ENCODE measurements around the gene PSD2.
"Not testable (repeated sequence)": the region's sequence is repeated elsewhere in the genome, so short reads cannot be mapped to it uniquely, and the experiment has no call there.

DNA sequence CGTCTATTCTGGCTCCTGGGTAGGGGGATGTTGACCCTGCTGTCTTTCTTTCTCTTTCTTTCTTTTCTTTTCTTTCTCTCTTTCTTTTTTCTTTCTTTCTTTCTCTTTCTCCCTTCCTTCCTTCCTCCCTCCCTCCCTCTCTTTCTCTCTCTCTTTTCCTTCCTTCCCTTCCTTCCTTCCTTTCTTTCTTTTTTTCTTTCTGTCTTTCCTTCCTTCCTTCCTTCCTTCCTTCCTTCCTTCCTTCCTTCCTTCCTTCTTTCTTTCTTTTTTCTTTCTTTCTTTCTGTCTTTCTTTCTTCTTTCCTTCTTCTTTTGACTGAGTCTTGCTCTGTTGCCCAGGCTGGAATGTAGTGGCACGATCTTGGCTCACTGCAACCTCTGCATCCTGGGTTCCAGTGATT is 3.0 kb upstream of the PSD2 start:
- TF ChIP-seq TCF7L2, POLR2AphosphoS5 (IDR thresholded peaks at IDR 0.05; ENCODE audit: low read depth, low read length): not testable (repeated sequence)
- TF ChIP-seq, protein P1, sequence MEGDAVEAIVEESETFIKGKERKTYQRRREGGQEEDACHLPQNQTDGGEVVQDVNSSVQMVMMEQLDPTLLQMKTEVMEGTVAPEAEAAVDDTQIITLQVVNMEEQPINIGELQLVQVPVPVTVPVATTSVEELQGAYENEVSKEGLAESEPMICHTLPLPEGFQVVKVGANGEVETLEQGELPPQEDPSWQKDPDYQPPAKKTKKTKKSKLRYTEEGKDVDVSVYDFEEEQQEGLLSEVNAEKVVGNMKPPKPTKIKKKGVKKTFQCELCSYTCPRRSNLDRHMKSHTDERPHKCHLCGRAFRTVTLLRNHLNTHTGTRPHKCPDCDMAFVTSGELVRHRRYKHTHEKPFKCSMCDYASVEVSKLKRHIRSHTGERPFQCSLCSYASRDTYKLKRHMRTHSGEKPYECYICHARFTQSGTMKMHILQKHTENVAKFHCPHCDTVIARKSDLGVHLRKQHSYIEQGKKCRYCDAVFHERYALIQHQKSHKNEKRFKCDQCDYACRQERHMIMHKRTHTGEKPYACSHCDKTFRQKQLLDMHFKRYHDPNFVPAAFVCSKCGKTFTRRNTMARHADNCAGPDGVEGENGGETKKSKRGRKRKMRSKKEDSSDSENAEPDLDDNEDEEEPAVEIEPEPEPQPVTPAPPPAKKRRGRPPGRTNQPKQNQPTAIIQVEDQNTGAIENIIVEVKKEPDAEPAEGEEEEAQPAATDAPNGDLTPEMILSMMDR (IDR thresholded peaks at IDR 0.05): not testable (repeated sequence)
- TF ChIP-seq, protein P2, sequence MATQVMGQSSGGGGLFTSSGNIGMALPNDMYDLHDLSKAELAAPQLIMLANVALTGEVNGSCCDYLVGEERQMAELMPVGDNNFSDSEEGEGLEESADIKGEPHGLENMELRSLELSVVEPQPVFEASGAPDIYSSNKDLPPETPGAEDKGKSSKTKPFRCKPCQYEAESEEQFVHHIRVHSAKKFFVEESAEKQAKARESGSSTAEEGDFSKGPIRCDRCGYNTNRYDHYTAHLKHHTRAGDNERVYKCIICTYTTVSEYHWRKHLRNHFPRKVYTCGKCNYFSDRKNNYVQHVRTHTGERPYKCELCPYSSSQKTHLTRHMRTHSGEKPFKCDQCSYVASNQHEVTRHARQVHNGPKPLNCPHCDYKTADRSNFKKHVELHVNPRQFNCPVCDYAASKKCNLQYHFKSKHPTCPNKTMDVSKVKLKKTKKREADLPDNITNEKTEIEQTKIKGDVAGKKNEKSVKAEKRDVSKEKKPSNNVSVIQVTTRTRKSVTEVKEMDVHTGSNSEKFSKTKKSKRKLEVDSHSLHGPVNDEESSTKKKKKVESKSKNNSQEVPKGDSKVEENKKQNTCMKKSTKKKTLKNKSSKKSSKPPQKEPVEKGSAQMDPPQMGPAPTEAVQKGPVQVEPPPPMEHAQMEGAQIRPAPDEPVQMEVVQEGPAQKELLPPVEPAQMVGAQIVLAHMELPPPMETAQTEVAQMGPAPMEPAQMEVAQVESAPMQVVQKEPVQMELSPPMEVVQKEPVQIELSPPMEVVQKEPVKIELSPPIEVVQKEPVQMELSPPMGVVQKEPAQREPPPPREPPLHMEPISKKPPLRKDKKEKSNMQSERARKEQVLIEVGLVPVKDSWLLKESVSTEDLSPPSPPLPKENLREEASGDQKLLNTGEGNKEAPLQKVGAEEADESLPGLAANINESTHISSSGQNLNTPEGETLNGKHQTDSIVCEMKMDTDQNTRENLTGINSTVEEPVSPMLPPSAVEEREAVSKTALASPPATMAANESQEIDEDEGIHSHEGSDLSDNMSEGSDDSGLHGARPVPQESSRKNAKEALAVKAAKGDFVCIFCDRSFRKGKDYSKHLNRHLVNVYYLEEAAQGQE (IDR thresholded peaks at IDR 0.05; ENCODE audit: insufficient read depth in 1 of 2, low read depth in 2 of 2, low read length in 1 of 2): not testable (repeated sequence)
